Stimulated activated CD4-positive, alpha-beta T cell treated with anti-CD3 and anti-CD28 coated beads, Interleukin-1b, Interleukin-23, amount 100 ng/mL, for 1 hour (primary cell): ENCODE measurements around the gene ADM2.

Experiments used
- DNase-seq, 2 donors: peaks; one replicate each; pipeline ENCODE4 v3.0.0-alpha.2; 2020; ENCODE audit warnings: low read depth in 2 of 2

The ADM2 gene

DNA sequence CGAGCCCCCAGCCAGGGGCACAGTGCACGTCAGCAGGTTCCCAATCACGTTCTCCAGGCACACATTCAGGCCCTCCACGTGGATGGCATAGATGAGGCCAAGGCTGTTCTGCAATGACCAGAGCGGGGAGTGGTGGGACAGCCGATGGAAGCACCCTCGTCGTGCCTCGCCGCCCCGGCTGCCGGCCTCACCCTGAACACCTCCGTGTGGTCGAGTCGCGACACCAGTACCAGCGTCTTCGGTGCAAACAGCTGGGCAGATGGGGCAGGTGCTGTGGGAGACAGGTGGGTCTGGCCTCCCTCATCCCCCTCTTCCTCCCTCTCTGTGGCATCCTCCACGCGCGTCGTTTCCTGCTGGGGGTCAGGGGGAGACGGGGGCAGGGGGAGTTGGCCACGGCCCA is 14.0 kb upstream of the ADM2 start:
- DNase-seq = no peak

DNA sequence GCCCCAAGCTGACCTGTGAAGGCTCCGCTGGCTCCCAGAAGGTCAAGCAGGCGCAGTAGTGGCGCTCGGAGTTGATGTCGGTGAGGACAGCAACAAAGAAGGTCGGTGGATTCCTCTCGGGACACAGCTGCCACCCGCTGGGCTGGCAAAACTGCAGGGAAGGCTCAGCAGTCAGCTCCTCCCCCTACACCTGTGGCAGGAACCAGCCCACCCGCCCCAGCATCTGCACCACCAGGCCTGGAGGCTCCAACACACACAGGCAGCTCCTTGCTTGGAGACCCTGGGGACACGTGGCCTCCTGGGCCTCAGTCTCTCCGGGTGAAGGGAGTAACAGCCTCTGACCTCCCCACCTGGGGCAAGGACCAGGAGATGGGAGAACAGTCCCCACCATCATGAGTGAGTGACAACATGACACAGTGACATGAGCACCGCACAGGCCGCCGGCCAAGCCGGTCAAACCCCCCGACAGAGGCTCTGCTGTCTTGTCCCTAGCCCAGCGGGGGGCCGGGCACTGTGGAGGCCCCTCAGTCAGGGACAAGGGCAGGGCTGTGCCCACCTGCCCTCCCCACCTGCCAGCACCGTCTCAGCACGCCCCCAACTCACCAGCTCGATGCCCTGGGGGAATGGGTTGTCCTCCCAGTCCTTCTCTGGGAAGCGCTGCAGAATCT is 13.4 kb upstream of the ADM2 start:
- no peak for DNase-seq

DNA sequence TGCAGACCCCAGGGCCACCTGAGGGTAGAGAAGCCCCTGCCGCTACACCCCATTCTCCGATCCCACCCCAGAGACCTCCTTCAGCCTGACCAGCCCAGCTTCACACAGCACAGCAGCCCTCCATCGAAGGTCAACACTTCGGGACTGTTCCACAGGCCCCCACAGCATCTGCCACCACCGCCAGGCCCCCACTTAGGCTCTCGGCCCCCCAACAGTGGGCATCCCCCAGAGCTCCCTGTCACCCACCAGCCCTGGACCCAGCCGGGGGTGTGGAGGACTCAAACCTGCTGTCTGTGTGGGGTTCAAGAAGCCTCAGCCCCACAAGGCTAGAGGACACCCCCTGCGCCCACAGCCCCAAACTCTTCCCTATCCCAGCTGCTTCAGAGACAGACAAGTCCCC is 12.7 kb upstream of the ADM2 start:
- no peak for DNase-seq

DNA sequence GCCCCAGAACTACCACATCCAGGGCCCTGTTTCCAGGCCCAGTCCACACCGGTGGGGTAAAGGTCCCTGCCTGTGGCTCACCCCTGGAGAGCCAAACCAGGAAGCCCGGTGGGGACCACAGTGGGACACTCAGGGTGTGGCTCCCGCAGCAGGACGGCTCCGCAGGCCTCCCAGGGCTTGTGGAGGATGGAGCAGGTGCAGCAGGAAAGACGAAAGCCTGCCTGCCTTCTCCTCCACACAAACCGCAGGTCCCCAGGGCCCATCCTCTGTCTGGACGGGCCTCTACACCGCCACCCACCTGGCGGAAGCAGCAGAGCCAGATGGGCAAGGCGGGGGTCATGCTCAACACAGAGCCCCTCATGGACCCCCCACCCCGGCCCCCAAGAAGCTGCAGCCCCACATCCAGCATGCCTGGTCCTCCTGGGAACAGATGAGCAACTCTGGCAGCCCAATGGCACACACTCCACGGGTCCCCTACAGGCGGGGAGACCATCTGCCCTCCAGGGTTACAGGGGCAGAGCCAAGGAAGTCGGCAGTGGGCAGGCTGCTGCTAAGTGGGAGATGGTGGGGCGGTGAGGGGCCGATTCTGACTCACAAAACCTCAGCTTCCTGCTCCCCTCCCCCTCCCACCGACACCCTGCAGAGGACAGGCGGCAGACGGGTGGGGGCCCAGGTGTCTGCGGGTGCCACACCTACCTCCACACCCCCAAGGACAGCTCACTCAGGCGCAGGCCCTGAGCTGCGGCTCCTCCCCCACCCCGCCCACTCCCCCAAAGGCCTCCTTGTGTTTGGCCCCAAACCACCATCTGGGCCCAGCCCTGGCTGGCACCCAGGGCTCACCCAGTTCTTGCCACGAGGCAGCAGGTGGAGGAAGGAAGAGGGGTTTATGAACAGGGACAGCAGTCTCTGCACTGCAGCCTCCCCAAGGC is 11.7 kb upstream of the ADM2 start:
- peak; percentile 75 to 98 for DNase-seq

DNA sequence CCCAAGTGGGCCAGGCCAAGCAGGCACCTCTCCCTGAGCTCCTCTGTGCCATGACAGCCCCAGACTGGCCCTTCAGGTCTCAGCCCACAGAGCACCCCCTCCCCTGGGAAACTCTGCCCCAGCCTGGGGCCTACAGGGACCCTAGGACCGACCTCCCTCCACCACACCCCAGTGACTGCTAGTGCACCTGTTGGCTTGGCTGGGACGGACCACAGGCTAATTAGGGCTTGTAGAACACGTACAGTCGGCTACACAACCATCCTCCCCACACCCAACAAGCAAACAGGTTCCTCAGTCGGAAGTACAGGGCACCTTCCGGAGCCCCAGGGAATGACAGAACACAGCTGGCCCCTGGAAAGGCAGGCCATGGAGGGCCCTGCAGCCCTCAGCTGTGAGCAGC is 10.9 kb upstream of the ADM2 start:
- no peak for DNase-seq

DNA sequence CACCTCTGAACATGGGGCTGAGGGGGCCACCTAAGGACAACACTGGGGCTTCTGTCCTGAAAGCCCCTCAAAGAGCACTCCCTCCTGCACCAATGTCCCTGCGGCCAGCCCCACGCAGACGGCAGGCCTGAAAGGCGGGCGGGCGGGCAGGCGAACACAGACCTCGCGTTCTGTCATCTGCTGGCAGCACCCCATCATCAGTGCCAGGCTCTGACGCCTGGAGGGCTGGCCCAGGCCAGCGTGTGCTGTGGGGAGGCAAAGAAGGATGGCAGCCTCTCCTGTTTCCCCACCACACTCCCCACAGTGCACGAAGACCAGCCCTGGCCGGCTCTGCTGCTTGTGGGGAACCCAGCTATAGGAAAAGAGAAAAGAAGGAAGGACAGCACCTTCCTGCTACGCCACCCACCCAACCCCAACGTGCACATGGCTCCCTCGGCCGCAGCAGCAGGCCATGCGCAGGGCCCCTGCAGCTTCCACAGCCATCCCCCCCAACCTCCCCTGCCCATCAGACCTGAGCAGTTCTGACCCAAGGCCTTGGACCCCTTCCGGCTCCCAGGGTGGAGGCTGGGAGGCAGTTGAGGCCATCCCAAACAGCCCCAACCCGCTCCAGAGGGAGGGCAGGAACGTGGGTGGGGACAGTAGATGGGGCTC is 10.0 kb upstream of the ADM2 start:
- no peak for DNase-seq

DNA sequence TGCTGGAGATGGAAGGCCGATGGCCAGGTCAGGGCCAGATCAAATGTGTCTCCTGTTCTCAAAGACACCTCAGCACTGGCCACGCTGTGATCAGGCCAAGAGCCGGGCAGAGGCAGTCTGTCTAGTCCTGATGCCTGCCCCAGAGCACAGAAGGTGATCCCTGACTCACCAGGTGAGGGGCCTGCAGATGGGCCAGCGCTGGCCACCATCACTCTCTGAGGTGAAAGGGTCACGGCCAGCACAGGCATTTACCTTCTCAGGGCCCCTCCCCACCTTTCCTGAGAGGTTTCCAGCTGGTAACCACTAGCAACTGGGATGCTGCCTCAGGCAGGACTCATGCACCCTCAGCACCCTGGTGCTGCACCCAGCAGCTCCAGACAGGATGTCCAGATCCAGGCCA is 9.4 kb upstream of the ADM2 start:
- no peak for DNase-seq

DNA sequence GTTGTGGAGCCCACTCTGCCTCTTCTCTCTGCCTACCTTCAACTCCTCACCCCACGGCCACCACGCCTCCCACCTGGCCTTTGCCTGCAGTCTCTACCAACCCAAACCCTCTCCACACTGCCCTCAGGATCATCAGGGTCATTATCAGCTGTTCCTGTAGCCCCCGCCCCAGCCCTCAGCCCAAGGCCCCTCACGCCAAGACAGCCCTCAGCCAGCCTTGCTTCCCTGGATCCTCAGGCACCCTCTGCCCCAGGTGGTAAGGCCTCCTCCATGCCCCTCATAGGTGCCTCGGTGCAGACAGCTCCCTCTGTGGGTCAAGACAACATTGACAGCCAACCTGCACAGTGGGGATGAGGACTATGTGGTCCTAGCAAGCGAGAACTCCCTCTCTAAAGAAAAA is 8.3 kb upstream of the ADM2 start:
- no peak for DNase-seq

DNA sequence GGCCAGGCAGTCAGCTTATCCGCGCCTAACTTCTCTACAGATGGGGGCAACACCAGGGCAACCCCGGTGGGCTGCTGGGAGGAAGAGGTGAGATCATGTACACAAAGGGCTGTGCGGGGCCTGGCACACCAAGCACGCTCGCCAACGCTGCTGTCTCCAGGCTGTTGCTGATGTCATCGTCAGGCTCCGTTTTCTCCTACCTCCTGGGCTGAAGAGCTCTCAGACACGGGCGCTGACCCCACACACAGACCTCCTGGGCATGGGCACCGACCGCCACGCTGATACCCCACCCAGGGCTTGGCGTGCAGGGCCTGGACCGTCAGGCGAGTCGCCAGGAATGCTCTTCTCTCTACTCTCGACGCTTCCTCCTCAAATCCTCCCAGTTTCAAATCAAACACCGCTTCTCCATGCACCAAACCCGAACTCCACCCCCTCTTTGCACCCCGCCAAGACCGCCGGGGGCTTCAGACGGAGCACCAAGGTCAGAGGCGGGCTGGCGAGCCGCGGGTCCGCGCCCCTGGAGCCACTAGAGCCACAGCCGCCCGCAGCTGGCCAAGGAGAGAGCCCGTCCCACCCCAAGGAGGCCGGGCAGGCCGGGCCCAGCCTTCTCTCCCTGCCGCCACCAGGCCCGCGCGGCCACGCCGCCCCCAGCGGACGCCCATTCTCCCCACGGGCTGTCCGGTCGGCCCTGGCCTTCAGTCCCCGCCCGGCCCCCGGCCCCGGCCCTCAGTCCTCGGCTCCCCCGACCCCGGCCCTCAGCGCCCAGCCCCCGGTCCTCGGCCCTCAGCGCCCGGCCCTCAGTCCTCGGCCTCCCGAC is 7.3 kb upstream of the ADM2 start:
- DNase-seq = no peak

DNA sequence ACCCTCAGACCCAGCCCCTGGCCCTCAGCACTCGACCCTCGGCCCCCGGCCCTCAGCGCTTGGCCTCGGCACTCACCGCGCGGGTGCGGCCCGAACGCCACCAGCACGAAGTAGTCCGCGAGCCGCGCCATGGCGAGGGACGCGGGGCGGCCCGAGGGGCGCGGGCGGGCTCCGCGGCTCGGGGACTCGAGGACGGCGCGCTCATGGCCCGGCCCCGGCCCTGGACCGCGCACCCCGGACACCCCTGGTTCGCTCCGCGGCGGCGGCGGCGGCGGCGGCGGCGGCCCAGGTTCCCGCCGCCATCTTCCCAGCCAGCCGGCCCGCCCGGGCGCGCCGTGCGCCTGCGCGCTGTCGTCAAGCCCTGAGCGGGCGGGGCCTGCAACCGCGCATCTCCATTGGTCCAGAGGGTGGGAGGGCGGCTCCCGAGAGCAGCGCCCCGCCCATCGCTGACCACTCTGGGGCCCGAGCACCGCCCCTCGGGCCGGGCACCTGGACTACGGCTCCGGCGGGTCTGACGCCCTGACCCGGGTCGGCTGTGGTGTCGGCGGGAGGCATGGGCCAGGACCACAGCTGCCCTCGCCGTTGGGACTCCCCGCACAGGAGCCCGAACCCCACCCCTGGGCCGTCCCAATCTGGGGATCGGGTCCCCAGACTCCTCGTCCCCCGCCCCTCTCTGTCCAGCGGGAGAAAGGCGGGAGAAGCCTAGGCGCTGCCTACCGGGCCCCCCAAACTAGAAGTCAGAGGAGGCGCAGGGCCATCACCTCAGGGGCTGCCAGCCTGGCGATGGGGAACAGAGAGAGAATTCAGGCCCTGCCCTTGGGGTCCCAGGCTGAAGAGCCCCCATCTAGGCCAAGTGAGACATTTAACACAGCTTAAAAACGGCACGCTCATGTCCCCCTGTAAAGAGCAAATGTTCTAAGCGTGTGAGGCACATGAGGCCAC is 6.4 kb upstream of the ADM2 start, which contains the start of gene SBF1:
SBF1 (minus strand) TSS at position 326 of the 942 bp plus-strand sequence; CDS start at position 131, 195 bp downstream.
- DNase-seq = peak; percentile 69 to 74

DNA sequence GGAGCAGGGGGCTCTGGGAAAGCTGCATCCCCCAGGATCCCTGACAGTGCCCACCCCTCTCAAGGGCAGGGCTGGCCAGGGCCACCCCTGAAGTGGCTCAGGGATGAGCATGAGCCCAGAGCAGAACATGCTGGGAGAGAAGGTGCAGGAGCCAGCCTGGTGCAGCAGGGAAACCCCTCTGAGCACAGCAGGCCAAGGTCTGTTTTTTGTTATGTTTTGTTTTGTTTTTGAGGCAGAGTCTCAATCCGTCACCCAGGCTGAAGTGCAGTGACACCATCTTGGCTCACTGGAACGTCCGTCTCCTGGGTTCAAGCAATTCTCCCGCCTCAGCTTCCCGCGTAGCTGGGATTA is 5.7 kb upstream of the ADM2 start:
- DNase-seq = no peak

DNA sequence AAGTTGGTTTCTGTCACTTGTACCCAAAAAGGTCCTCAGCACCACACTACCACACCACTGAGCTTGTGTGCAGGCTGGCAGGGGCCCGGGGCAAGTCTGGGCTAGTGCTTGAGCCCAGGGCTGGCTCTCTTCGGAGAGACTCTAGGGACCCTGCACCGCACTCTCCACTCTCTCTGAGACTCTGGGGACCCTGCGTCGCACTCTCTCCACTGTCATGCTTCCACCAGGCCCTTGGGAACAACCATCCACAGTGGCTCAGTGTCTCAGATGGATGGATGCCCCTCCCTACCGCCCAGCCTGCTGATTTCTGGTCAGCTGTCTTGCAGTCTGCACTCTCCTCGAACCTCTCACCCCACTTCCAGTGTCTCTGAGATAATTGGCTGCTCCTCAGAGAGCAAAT is 4.5 kb upstream of the ADM2 start:
- no peak for DNase-seq

DNA sequence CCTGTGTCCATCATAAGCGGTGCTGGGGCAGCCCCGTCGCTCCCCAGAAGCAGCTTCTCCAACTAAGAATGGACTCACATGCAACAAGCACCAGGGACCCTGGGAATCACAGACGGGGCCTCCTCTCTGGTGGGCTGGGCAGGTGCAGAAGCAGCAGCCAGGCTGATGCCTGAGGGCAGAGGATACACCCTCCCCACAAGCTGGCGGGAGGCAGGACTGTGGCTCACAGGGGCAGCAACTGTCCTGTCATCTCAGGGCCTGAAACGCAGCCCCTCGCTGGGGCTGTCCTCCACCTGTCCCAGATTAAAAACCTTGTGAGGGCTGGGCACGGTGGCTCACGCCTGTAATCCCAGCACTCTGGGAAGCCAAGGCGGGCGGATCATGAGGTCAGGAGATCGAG is 3.4 kb upstream of the ADM2 start:
- DNase-seq = no peak

DNA sequence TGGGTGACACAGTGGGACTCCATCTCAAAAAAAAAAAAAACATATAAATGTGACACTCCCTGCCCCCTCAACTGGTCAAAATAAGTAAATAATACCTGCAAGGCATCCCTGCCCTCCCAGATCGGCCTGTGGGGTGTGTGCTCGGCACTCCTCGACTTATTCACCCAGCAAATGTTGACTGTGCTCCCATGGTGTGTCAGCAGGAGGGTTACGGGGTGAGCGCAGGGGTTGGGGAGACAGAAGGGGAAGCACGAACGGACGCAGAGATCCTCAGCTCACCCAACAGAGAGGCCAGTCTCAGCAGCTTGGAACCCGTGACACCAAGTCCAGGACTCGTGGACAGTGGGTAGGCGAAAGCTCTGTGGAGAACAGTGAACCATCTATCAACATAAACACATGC is 1.6 kb upstream of the ADM2 start:
- no peak for DNase-seq

DNA sequence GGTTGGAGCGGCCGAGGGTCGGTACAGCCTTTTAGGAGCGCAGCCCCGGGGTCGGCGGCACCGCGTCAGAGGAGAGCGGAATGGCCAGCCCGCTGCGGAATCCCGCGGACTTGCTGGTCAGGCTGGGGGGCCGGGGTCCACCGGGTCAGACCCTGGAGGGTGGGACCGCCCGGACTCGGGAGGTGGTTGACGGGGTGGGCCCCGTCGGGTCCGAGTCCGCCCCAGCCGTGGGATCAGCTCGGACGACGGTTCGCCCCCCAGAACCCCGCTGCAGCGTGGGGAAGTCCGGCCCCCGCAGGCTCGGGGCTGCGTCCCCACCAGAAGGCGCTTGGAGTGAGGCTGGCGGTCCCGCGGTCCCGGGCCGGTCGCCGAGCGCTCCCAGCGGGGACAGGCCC is 301 bp upstream of the ADM2 start:
- DNase-seq = no peak

DNA sequence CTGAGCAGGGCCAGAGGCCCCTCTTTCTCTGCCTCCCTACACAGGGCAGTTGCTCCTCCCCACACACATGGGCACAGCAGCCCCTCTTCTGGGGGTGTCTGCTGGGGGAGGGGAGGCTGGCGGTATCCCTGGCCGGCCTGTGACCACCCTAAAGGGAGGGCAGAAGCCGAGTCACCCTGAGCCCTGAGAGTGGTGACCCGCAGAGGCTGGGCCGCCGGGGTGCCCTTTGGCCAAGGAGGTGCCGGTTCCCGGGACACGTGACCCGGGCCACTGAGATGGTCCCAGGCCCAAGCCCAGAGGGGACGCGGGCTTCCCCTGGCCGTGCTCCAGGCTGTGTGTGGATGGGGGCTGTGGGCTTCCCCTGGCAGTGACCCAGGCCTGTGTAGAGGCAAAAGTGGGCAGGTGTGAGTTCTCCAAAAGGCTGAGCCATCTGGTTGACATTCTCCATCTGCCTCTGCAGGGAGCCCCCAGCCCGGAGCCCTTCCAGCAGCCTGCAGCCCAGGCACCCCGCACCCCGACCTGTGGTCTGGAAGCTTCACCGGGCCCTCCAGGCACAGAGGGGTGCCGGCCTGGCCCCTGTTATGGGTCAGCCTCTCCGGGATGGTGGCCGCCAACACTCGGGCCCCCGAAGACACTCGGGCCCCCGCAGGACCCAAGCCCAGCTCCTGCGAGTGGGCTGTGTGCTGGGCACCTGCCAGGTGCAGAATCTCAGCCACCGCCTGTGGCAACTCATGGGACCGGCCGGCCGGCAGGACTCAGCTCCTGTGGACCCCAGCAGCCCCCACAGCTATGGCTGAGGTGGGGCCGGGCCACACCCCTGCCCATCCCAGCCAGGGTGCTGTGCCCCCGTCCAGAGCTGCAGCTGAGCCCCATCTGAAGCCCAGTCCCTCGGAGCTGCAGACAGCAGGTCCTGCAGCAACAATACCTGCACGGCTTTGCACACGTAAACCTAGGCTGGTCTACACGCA is 1.0 kb downstream of the ADM2 start:
- DNase-seq = no peak

DNA sequence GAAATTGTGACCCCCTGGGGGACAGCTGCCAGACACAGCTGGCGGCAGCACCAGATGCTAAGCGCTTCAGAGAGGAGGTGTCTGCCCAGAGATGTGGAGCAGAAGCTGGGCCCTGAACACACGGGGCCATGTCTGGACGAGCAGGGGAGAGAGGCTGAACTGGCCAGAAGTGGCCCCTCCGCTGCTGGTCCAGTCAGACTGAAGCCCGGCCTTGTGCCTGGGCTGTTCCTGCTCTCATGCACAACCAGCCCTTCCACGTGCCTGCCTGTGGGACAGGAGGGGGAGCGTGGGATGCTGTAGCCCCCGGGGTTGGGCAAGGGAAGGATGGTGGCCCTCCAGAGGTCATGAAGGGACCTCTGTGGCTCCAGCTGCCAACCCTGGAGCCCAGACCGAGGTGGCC is 1.8 kb downstream of the ADM2 start:
- no peak for DNase-seq

DNA sequence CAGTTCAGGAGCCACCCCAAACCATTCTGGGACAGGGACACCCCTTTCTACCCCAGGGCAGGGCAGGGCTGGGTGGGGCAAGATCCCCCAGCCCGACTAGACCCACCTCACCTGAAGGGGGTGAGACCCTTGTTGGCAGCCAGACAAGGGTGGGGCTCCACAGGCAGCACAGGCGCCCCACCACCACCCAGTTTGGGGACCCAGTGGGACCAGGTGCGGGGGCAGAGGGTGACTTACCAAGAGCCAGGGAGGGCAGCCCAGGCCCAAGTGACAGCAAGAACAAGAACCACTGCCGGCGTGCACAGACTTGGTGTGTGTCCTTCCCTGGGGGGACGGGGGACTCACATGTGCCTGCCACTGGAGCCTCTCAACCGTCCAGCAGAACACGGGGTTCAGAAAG is 2.2 kb downstream of the ADM2 start:
- no peak for DNase-seq

DNA sequence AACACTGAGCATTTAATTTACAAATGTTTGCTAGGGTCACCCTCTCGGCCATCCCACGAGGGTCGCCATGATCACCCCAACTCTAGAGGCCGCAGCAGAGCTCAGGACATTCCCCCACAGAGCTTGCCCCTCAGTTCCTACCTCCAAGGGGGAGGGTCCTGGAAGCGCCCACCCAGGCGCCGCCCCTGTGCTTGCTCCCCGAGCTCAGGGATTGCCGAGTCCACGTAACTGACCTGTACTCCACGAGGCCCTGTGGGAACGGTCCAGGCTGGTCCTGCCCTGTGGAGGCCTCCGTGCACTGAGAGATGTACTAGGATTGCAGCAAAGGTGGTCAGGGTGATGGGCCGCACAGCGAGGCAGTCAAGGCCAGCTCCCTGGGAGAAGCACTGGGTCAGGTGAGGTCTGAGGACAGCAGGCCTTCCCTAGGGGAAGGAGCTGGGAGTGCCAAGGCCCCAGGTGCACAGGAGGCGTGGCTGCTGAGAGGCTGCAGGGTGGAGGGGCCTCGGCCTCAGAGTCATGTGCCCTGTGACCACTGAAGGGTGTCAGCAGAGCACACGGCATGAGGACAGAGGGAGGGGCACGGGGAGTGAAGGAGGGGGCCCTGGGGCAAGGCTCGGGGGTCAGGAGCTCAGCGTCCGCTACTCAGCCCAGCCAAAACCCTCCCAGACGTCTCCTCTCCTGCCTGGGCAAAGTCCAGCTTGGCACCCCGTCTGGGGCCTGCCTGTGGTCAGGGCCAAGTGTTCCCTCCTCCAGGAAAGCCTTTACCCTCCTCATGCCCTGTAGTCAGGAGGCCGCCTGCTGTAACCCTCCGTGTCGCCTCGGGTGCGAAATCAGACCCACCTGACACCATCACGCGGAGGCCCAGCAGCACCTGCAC is 2.9 kb downstream of the ADM2 start:
- no peak for DNase-seq
